ENCODE data around the gene NCOA3.
"Not testable (repeated sequence)": the region's sequence is repeated elsewhere in the genome, so short reads cannot be mapped to it uniquely, and the experiment has no call there.

NCOA3 gene

DNA sequence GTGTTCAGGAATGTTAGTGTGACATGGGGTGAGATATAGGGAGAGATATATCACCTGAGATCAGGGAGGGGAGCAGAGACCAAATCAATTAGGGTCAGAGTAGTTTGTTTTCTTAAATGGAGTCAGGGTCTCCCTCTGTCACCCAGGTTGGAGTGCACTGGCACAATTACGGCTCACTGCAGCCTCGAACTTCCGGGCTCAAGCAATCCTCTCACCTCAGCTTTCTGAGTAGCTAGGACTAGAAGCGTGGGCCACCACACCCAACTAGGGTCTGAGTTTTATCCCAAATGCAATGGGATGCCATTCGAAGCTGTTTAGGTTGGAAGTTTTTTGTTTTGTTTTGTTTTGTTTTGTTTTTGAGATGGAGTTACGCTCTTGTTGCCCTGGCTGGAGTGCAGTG, 3.1 kb upstream of the NCOA3 start:
- no peak for DNase-seq
- Histone ChIP-seq H3K4me1 (peaks cover 3% of the 10 kb centered on the region), H3K9me3 (no peaks in the 10 kb centered on the region), H3K4me3 (ENCODE audit: low read depth, low read length) (no peak overlapping the region), H3K27me3 (no peaks in the 10 kb centered on the region), H3K36me3 (no peaks in the 10 kb centered on the region)
- TF ChIP-seq, protein P1, sequence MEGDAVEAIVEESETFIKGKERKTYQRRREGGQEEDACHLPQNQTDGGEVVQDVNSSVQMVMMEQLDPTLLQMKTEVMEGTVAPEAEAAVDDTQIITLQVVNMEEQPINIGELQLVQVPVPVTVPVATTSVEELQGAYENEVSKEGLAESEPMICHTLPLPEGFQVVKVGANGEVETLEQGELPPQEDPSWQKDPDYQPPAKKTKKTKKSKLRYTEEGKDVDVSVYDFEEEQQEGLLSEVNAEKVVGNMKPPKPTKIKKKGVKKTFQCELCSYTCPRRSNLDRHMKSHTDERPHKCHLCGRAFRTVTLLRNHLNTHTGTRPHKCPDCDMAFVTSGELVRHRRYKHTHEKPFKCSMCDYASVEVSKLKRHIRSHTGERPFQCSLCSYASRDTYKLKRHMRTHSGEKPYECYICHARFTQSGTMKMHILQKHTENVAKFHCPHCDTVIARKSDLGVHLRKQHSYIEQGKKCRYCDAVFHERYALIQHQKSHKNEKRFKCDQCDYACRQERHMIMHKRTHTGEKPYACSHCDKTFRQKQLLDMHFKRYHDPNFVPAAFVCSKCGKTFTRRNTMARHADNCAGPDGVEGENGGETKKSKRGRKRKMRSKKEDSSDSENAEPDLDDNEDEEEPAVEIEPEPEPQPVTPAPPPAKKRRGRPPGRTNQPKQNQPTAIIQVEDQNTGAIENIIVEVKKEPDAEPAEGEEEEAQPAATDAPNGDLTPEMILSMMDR (IDR thresholded peaks at IDR 0.05; ENCODE audit: low read depth, low read length), result no peak

DNA sequence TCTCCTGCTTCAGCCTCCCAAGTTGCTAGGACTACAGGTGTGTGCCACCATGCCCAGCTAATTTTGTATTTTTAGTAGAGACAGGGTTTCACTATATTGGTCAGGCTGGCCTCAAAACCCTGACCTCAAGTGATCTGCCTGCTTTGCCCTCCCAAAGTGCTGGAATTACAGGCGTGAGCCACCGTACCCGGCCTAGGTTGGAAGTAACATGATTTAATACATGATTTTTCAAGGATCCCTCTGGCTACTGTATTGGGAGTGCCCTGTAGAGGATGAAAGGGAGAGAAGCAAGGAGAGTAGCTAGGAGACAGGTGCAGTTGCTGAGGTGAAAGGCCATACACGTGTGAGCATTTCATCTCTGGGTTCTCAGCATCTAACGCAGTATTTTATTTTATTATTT, 2.6 kb upstream of the NCOA3 start:
- H3K36me3 ChIP-seq, result no peaks in the 10 kb centered on the region
- DNase-seq, result no peak
- no peak overlapping the region for H3K4me3 ChIP-seq (ENCODE audit: low read depth, low read length)
- H3K4me1 ChIP-seq, result no peaks in the 10 kb centered on the region
- H3K27me3 ChIP-seq, result no peaks in the 10 kb centered on the region
- H3K9me3 ChIP-seq, result no peaks in the 10 kb centered on the region
- TF ChIP-seq, protein P1 (IDR thresholded peaks at IDR 0.05; ENCODE audit: low read depth, low read length), result no peak

DNA sequence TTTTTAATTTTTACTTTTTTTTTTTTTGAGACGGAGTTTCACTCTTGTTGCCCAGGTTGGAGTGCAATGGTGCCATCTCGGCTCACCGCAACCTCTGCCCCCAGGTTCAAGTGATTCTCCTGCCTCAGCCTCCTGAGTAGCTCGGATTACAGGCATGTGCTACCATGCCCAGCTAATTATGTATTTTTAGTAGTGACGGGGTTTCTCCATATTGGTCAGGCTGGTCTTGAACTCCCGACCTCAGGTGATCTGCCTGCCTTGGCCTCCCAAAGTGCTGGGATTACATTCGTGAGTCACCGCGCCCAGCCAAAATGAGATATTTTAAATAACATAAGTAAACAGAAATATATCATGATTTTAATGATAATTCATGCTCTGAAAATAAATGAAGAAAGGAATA, 1.6 kb upstream of the NCOA3 start:
- H3K27me3 ChIP-seq; H3K4me1 ChIP-seq; H3K36me3 ChIP-seq; H3K4me3 ChIP-seq (ENCODE audit: low read depth, low read length); DNase-seq; H3K9me3 ChIP-seq: not testable (repeated sequence)

DNA sequence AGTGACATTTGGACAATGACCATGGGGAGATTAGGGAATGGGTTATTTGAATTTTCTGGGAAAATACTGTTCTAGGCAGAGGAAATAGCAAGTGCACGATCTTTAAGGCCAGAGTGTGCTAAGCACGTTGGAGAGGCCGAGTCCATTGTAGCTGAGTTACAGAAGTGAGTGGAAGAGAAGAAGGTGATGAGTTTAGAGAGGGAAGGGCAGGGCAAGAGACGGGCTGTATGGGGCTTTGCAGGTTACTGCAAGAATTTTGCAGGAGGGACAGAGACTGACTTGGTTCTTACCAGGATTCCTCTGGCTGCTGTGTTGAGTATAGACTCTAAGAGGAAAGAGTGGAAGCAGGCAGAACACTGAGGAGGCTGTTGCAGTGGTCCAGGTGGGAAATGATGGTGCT, 1.1 kb upstream of the NCOA3 start:
- Histone ChIP-seq H3K4me3 (ENCODE audit: low read depth, low read length) (peak overlapping the region; percentile 91), H3K36me3 (no peaks in the 10 kb centered on the region), H3K9me3 (no peaks in the 10 kb centered on the region), H3K4me1 (no peaks in the 10 kb centered on the region), H3K27me3 (no peaks in the 10 kb centered on the region)
- TF ChIP-seq, protein P1 (IDR thresholded peaks at IDR 0.05; ENCODE audit: low read depth, low read length), result no peak
- no peak for DNase-seq

DNA sequence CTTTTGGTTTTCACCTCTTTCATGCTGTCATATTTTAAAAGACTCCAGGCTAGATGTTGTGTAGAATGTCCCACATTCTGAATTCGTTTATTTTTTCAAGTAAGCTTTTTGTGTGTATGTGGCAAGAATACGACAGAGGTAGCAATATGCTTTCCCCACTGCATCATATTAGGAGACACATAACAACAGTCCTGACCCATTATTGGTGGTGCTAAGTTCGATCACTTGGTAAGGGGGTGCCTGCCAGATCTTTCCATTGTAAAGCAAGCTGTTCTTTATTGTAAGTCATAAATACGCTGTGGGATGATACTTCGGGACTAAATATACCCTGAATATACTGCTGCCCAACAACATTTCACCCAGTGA, 588 bp upstream of the NCOA3 start:
- H3K4me3 ChIP-seq (ENCODE audit: low read depth, low read length), result peak overlapping the region; percentile 91
- no peaks in the 10 kb centered on the region for H3K4me1 ChIP-seq

DNA sequence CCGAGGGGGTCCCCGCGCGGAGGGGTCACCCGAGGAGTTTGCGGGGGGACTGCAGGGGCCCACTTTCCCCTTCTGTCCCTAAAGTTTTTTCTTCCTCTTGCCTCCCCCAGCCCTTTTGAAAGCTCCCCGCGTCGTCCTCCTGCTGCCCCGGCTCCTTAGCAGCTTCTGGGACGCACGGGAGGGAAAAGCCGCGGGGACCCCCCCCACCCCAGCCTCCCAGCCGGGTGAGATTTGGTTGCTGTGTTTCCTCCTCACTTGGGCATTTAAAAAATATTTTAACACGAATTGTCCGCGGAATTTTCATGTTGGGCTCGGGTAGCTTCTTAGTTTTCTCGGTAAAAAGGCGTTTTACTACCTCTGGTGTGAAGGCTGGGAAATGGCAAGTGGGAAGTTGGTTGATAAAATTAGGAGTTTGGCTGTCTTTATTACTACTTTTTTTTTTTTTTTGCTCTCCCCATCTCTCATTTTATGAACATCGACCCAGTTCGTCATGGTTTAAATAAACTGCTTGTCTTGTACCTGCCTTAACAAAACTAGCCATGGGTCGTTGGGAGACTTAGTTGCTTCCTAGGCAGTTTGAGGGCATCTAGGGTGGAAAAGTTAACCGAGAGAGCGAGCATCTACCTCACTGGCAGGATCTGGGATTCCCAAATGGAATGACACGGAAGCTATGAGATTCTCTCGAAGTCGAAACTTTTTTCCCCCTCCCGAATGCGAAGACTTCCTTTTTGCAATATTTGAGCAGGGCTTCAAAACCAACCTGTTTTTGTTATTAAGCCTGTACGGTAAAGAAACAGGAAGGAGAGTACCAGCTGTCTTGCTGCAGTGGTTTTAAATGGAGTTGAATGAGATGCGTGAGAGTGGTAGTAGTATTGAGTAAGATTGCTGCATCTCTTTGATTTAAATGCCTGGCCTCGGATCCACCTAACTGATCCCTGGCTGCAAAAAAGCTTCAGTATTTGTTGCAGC, 868 bp downstream of the NCOA3 start:
- TF ChIP-seq, protein P1 (IDR thresholded peaks at IDR 0.05; ENCODE audit: low read depth, low read length), result no peak
- Histone ChIP-seq H3K27me3 (no peaks in the 10 kb centered on the region), H3K4me3 (ENCODE audit: low read depth, low read length) (peak overlapping the region; percentile 91), H3K4me1 (no peaks in the 10 kb centered on the region), H3K9me3 (no peaks in the 10 kb centered on the region), H3K36me3 (no peaks in the 10 kb centered on the region)
- DNase-seq, result peak; percentile 14

More for the DNA sequence above, 588 bp upstream of the NCOA3 start:
- Histone ChIP-seq H3K9me3 (no peaks in the 10 kb centered on the region), H3K27me3 (no peaks in the 10 kb centered on the region), H3K36me3 (no peaks in the 10 kb centered on the region)
- TF ChIP-seq, protein P1 (IDR thresholded peaks at IDR 0.05; ENCODE audit: low read depth, low read length), result no peak
- DNase-seq, result no peak
